Measurements from ENCODE around the gene NDUFB2.

Gene NDUFB2

DNA sequence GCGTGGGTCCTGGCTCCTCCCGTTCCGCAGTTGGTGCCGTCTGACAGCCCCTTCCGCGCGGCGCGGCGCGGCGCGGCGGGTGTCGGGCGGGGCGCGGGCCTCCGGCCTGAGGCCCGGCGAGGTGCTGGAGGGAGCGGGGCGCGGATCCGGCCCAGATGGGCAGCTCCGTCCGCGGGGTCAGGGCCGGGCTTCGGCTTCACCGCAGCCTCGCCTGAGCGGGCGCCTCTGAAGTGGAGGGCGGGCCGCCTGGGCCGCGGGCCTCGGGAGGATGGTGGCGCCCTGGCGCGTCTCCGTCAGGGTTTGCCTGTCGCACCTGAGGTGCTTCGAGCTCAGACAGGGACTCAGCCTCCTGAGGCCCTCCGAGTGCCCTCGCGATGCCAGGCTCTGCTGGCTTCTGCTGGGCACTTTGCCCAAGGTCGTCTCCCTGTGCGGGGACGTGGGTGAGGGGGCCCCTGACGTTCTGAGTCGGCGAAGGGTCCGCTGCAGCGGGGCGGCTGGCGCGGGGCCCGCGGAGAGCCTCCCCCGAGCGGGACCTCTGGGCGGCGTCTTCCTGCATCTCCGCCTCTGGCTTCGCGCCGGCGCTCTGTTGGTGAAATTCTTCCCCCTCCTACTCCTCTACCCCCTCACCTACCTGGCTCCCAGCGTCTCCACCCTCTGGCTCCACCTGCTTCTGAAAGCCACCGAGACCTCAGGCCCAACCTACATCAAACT, 23.3 kb upstream of the NDUFB2 start:
- Histone ChIP-seq H3K18ac (ENCODE audit: low read length) (peak overlapping the region; percentile 95), H2AFZ (ENCODE audit: low read length) (peak overlapping the region; percentile 98), H3K9ac (ENCODE audit: low read depth, low read length, poor library complexity) (peak overlapping the region; percentile 92), H3K23ac (ENCODE audit: low read depth, low read length, poor library complexity) (peak overlapping the region; percentile 93), H2BK5ac (ENCODE audit: low read length) (peak overlapping the region; percentile 42), H4K8ac (ENCODE audit: low read depth, low read length) (no peak overlapping the region), H2BK15ac (ENCODE audit: low read length) (no peak overlapping the region), H2BK120ac (ENCODE audit: low read depth, low read length) (no peak overlapping the region), H3K4me1 (ENCODE audit: control insufficient read depth in 2 of 2, insufficient read depth in 1 of 2, low read depth in 1 of 2, low read length in 2 of 2) (peaks cover 4 to 10% of the 10 kb centered on the region in 2 donors), H3K36me3 (replicated peaks in 1 of 2; ENCODE audit: control insufficient read depth in 2 of 2, insufficient read depth in 2 of 2, low read length in 2 of 2) (peaks cover 0 to 2% of the 10 kb centered on the region in 2 donors), H3K14ac (ENCODE audit: low read length) (no peak overlapping the region), H3K9me3 (replicated peaks in 1 of 2; ENCODE audit: control insufficient read depth in 2 of 2, insufficient read depth in 1 of 2, low read depth in 1 of 2, low read length in 2 of 2) (peaks cover 0 to 2% of the 10 kb centered on the region in 2 donors), H3K4me3 (ENCODE audit: low read length in 2 of 2) (peak overlapping the region; percentile 51 to 84), H2AK5ac (ENCODE audit: low read depth, low read length) (peak overlapping the region; percentile 88), H3K27ac (replicated peaks; ENCODE audit: low read length) (no peak overlapping the region), H3K4me2 (ENCODE audit: insufficient read depth, low read length, poor library complexity, severe bottlenecking) (peak overlapping the region; percentile 95), H3K27me3 (ENCODE audit: control insufficient read depth in 3 of 3, insufficient read depth in 3 of 3, low read depth in 1 of 3, low read length in 3 of 3) (peaks cover 0 to 12% (median 0%) of the 10 kb centered on the region in 3 experiments), H4K91ac (ENCODE audit: low read depth, low read length, poor library complexity) (no peak overlapping the region), H3K79me1 (ENCODE audit: low read depth, low read length) (no peaks in the 10 kb centered on the region), H3K4ac (ENCODE audit: low read length) (peak overlapping the region; percentile 95), H2BK12ac (ENCODE audit: low read length) (peak overlapping the region; percentile 58)
- DNase-seq (ENCODE audit: low spot score) = peak; percentile 24
- no CpG with 5 or more reads among the region's 72 CpGs for WGBS, 2 donors (ENCODE audit: extremely low coverage in 2 of 2, insufficient read length in 2 of 2, insufficient replicate concordance in 1 of 2)

DNA sequence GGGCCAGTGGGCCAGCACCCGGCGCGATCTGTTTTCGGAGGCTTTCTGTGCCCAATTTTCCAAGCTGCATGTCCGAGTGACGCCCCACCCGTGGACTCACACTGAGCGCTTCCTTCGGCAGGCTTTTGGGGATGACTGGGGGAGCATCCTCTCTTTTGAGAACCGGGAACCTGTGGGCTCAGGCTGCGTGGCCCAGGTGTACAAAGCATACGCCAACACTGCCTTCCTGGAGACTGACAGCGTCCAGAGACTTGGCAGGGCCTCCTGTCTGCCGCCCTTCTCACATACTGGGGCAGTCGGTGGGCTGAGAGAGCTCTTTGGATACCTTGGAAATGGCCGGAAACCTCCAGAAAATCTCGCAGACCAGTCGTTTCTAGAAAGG, 22.7 kb upstream of the NDUFB2 start:
- Histone ChIP-seq H3K23ac (ENCODE audit: low read depth, low read length, poor library complexity) (peak overlapping the region; percentile 62), H3K9me3 (replicated peaks in 1 of 2; ENCODE audit: control insufficient read depth in 2 of 2, insufficient read depth in 1 of 2, low read depth in 1 of 2, low read length in 2 of 2) (peaks cover 0 to 2% of the 10 kb centered on the region in 2 donors), H2BK5ac (ENCODE audit: low read length) (peak overlapping the region; percentile 42), H4K8ac (ENCODE audit: low read depth, low read length) (no peak overlapping the region), H3K4me2 (ENCODE audit: insufficient read depth, low read length, poor library complexity, severe bottlenecking) (peak overlapping the region; percentile 95), H3K36me3 (replicated peaks in 1 of 2; ENCODE audit: control insufficient read depth in 2 of 2, insufficient read depth in 2 of 2, low read length in 2 of 2) (peaks cover 0 to 2% of the 10 kb centered on the region in 2 donors), H2BK15ac (ENCODE audit: low read length) (no peak overlapping the region), H3K4me1 (ENCODE audit: control insufficient read depth in 2 of 2, insufficient read depth in 1 of 2, low read depth in 1 of 2, low read length in 2 of 2) (peaks cover 4 to 10% of the 10 kb centered on the region in 2 donors), H2AFZ (ENCODE audit: low read length) (peak overlapping the region; percentile 98), H3K27me3 (ENCODE audit: control insufficient read depth in 3 of 3, insufficient read depth in 3 of 3, low read depth in 1 of 3, low read length in 3 of 3) (peaks cover 0 to 12% (median 0%) of the 10 kb centered on the region in 3 experiments), H2BK120ac (ENCODE audit: low read depth, low read length) (no peak overlapping the region), H2AK5ac (ENCODE audit: low read depth, low read length) (peak overlapping the region; percentile 79), H3K79me1 (ENCODE audit: low read depth, low read length) (no peaks in the 10 kb centered on the region), H3K14ac (ENCODE audit: low read length) (peak overlapping the region; percentile 51), H3K18ac (ENCODE audit: low read length) (peak overlapping the region; percentile 25), H3K9ac (ENCODE audit: low read depth, low read length, poor library complexity) (peak overlapping the region; percentile 30), H3K4ac (ENCODE audit: low read length) (no peak overlapping the region), H2BK12ac (ENCODE audit: low read length) (no peak overlapping the region), H4K91ac (ENCODE audit: low read depth, low read length, poor library complexity) (no peak overlapping the region), H3K27ac (replicated peaks; ENCODE audit: low read length) (no peak overlapping the region), H3K4me3 (ENCODE audit: low read length in 2 of 2) (peak overlapping the region; percentile 51 to 84)
- WGBS, 2 donors (ENCODE audit: extremely low coverage in 2 of 2, insufficient read length in 2 of 2, insufficient replicate concordance in 1 of 2) = no CpG with 5 or more reads among the region's 18 CpGs
- DNase-seq (ENCODE audit: low spot score) = no peak

DNA sequence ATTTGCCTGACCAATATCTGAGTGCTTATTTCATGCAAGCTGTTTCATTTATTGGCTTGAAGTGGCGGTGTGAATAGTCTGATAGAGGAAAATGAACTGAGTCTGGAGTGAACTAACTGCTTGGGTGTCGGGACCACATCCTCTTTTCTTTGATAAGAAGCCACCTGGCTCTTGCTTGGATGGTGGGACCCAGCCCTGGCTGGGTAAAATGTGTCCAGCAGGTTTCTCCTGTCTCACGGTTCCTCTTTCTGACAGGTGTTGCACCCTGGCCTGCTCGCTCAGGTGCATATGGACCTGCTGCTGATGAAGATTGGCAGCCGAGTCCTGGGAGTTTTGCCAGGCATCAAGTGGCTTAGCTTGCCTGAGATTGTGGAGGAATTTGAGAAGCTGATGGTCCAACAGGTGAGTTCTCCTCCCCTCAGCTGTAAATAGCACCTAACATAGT, 22.1 kb upstream of the NDUFB2 start:
- no peak overlapping the region for H2BK12ac ChIP-seq (ENCODE audit: low read length)
- H3K9me3 ChIP-seq (replicated peaks in 1 of 2; ENCODE audit: control insufficient read depth in 2 of 2, insufficient read depth in 1 of 2, low read depth in 1 of 2, low read length in 2 of 2) = peaks cover 0 to 2% of the 10 kb centered on the region in 2 donors
- no peak overlapping the region for H2BK15ac ChIP-seq (ENCODE audit: low read length)
- H2BK5ac ChIP-seq (ENCODE audit: low read length) = no peak overlapping the region
- H3K4me3 ChIP-seq (ENCODE audit: low read length in 2 of 2) = no peak overlapping the region
- H3K4ac ChIP-seq (ENCODE audit: low read length) = no peak overlapping the region
- no peak overlapping the region for H4K91ac ChIP-seq (ENCODE audit: low read depth, low read length, poor library complexity)
- H4K8ac ChIP-seq (ENCODE audit: low read depth, low read length) = no peak overlapping the region
- H3K27me3 ChIP-seq (ENCODE audit: control insufficient read depth in 3 of 3, insufficient read depth in 3 of 3, low read depth in 1 of 3, low read length in 3 of 3) = peaks cover 0 to 12% (median 0%) of the 10 kb centered on the region in 3 experiments
- H2BK120ac ChIP-seq (ENCODE audit: low read depth, low read length) = no peak overlapping the region
- peaks cover 4 to 10% of the 10 kb centered on the region in 2 donors for H3K4me1 ChIP-seq (ENCODE audit: control insufficient read depth in 2 of 2, insufficient read depth in 1 of 2, low read depth in 1 of 2, low read length in 2 of 2)
- H3K79me1 ChIP-seq (ENCODE audit: low read depth, low read length) = no peaks in the 10 kb centered on the region
- H3K36me3 ChIP-seq (replicated peaks in 1 of 2; ENCODE audit: control insufficient read depth in 2 of 2, insufficient read depth in 2 of 2, low read length in 2 of 2) = peaks cover 0 to 5% of the 10 kb centered on the region in 2 donors
- no peak overlapping the region for H3K23ac ChIP-seq (ENCODE audit: low read depth, low read length, poor library complexity)
- no peak for DNase-seq (ENCODE audit: low spot score)
- H2AFZ ChIP-seq (ENCODE audit: low read length) = no peak overlapping the region
- H3K27ac ChIP-seq (replicated peaks; ENCODE audit: low read length) = no peak overlapping the region
- H2AK5ac ChIP-seq (ENCODE audit: low read depth, low read length) = no peak overlapping the region
- no peak overlapping the region for H3K14ac ChIP-seq (ENCODE audit: low read length)
- H3K18ac ChIP-seq (ENCODE audit: low read length) = no peak overlapping the region
- WGBS, 2 donors (ENCODE audit: extremely low coverage in 2 of 2, insufficient read length in 2 of 2, insufficient replicate concordance in 1 of 2) = no CpG with 5 or more reads among the region's 5 CpGs
- no peak overlapping the region for H3K4me2 ChIP-seq (ENCODE audit: insufficient read depth, low read length, poor library complexity, severe bottlenecking)
- H3K9ac ChIP-seq (ENCODE audit: low read depth, low read length, poor library complexity) = no peak overlapping the region

DNA sequence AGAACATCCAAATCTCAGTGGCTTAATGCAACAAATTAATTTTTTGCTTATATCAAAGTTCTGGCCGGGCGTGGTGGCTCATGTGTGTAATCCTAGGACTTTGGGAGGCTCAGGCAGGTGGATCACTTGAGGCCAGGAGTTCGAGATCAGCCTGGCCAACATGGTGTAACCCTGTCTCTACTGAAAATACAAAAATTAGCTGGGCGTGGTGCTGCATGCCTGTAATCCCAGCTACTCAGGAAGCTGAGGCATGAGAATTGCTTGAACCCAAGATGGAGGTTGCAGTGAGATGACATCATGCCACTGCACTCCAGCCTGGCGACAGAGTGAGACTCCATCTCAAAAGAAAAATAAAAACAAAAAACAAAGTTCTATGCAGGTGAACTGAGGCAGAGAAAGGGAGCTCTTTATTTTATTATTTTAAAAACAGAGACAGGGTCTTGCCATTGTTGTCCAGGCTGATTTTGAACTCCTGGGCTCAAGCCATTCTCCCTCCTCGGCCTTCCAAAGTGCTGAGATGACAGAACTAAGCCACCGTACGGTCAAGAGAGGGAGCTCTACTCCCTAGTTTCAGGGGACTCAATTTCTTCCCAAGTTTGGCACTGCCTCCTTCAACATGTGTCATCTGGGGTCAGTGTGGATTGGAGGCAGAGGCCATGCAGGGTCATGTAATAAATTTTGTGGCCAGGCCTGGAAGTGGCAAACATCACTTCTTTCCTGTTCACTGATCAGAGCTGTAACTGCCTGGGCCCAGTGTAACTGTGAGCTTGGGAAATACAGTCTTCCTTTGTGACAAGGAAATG, 21.4 kb upstream of the NDUFB2 start:
- Histone ChIP-seq H2BK12ac (ENCODE audit: low read length) (no peak overlapping the region), H2AFZ (ENCODE audit: low read length) (no peak overlapping the region), H3K9ac (ENCODE audit: low read depth, low read length, poor library complexity) (no peak overlapping the region), H3K14ac (ENCODE audit: low read length) (no peak overlapping the region), H3K4ac (ENCODE audit: low read length) (no peak overlapping the region), H2BK15ac (ENCODE audit: low read length) (no peak overlapping the region), H3K18ac (ENCODE audit: low read length) (no peak overlapping the region), H3K27ac (replicated peaks; ENCODE audit: low read length) (no peak overlapping the region), H3K79me1 (ENCODE audit: low read depth, low read length) (no peaks in the 10 kb centered on the region), H2BK5ac (ENCODE audit: low read length) (no peak overlapping the region), H4K8ac (ENCODE audit: low read depth, low read length) (no peak overlapping the region), H3K36me3 (replicated peaks in 1 of 2; ENCODE audit: control insufficient read depth in 2 of 2, insufficient read depth in 2 of 2, low read length in 2 of 2) (peaks cover 0 to 5% of the 10 kb centered on the region in 2 donors), H3K4me3 (ENCODE audit: low read length in 2 of 2) (no peak overlapping the region), H3K4me2 (ENCODE audit: insufficient read depth, low read length, poor library complexity, severe bottlenecking) (no peak overlapping the region), H3K9me3 (replicated peaks in 1 of 2; ENCODE audit: control insufficient read depth in 2 of 2, insufficient read depth in 1 of 2, low read depth in 1 of 2, low read length in 2 of 2) (peaks cover 0 to 2% of the 10 kb centered on the region in 2 donors), H2BK120ac (ENCODE audit: low read depth, low read length) (no peak overlapping the region), H3K27me3 (ENCODE audit: control insufficient read depth in 3 of 3, insufficient read depth in 3 of 3, low read depth in 1 of 3, low read length in 3 of 3) (peaks cover 0 to 12% (median 0%) of the 10 kb centered on the region in 3 experiments), H3K23ac (ENCODE audit: low read depth, low read length, poor library complexity) (no peak overlapping the region), H4K91ac (ENCODE audit: low read depth, low read length, poor library complexity) (no peak overlapping the region), H2AK5ac (ENCODE audit: low read depth, low read length) (no peak overlapping the region), H3K4me1 (ENCODE audit: control insufficient read depth in 2 of 2, insufficient read depth in 1 of 2, low read depth in 1 of 2, low read length in 2 of 2) (peaks cover 4 to 10% of the 10 kb centered on the region in 2 donors)
- WGBS, 2 donors (ENCODE audit: extremely low coverage in 2 of 2, insufficient read length in 2 of 2, insufficient replicate concordance in 1 of 2) = no CpG with 5 or more reads among the region's 8 CpGs
- peak; percentile 27 for DNase-seq (ENCODE audit: low spot score)
